Measurements from ENCODE around the gene TIE1. TPM values are rescaled to one million over a fixed set of nuclear protein-coding genes. Genes with fewer than 3 reads are reported as not detected.

The TIE1 gene
- total RNA-seq, 6 donors from 2014 or later, result 23.9 to 170 (median 51.4) TPM

GRCh38 chr1:43304314-43304681, 3.5 kb downstream of the TIE1 start:
- Histone ChIP-seq H3K4me3 (peak overlapping the region in 2 of 4 donors; percentile 39 to 46), H3K27me3 (no peaks in the 10 kb centered on the region), H3K9me3 (no peaks in the 10 kb centered on the region), H3K4me1 (peaks cover 49 to 59% (median 51%) of the 10 kb centered on the region in 4 donors), H3K27ac (peak overlapping the region; percentile 41 to 81 (median 70)), H3K36me3 (peaks cover 0 to 15% (median 2%) of the 10 kb centered on the region in 4 donors)
- ATAC-seq (ENCODE audit: low FRiP score in 2 of 2) (no peak), DNase-seq (no peak)
- 21% methylated on average over 8 of the region's 8 CpGs for WGBS, 2 donors
- no peak for TF ChIP-seq POLR2A (IDR thresholded peaks at IDR 0.05)
- no peak for TF ChIP-seq POLR2AphosphoS5 (IDR thresholded peaks at IDR 0.05)
- no peak for TF ChIP-seq CTCF (IDR thresholded peaks at IDR 0.05)
- no peak for TF ChIP-seq EP300 (IDR thresholded peaks at IDR 0.05)

GRCh38 chr1:43304771-43305300, 4.1 kb downstream of the TIE1 start:
- Histone ChIP-seq H3K4me1 (peaks cover 43 to 64% (median 48%) of the 10 kb centered on the region in 4 donors), H3K4me3 (peak overlapping the region in 2 of 4 donors; percentile 39 to 46), H3K27ac (peak overlapping the region; percentile 41 to 81 (median 70)), H3K36me3 (peaks cover 0 to 17% (median 2%) of the 10 kb centered on the region in 4 donors), H3K9me3 (no peaks in the 10 kb centered on the region), H3K27me3 (no peaks in the 10 kb centered on the region)
- WGBS, 2 donors, result 78 to 89% methylated on average over 23 to 45 of the region's 46 CpGs
- DNase-seq (peak in 1 of 2 donors; percentile 83), ATAC-seq (ENCODE audit: low FRiP score in 2 of 2) (no peak)
- no peak for TF ChIP-seq EP300 (IDR thresholded peaks at IDR 0.05)
- TF ChIP-seq CTCF (IDR thresholded peaks at IDR 0.05), result no peak
- no peak for TF ChIP-seq POLR2AphosphoS5 (IDR thresholded peaks at IDR 0.05)
- no peak for TF ChIP-seq POLR2A (IDR thresholded peaks at IDR 0.05)

- Histone ChIP-seq H3K4me1 (peaks cover 39 to 65% (median 48%) of the 10 kb centered on the region in 4 donors), H3K9me3 (no peaks in the 10 kb centered on the region), H3K27me3 (no peaks in the 10 kb centered on the region), H3K36me3 (peaks cover 0 to 18% (median 2%) of the 10 kb centered on the region in 4 donors), H3K4me3 (peak overlapping the region in 1 of 4 donors; percentile 46), H3K27ac (peak overlapping the region; percentile 44 to 81 (median 70))
- TF ChIP-seq CTCF (IDR thresholded peaks at IDR 0.05) (no peak), EP300 (IDR thresholded peaks at IDR 0.05) (no peak)
- DNase-seq (no peak), ATAC-seq (ENCODE audit: low FRiP score in 2 of 2) (no peak)
- WGBS, 2 donors, result 60 to 76% methylated on average over 1 to 3 of the region's 3 CpGs
Observed at GRCh38 chr1:43305461-43305860, 4.7 kb downstream of the TIE1 start.

- Histone ChIP-seq H3K27ac (peak overlapping the region; percentile 44 to 81 (median 70)), H3K27me3 (no peaks in the 10 kb centered on the region), H3K4me3 (peak overlapping the region in 1 of 4 donors; percentile 46), H3K9me3 (no peaks in the 10 kb centered on the region), H3K4me1 (peaks cover 39 to 65% (median 48%) of the 10 kb centered on the region in 4 donors), H3K36me3 (peaks cover 0 to 23% (median 2%) of the 10 kb centered on the region in 4 donors)
- ATAC-seq (ENCODE audit: low FRiP score in 2 of 2), result no peak
- TF ChIP-seq POLR2A (IDR thresholded peaks at IDR 0.05), result no peak
- TF ChIP-seq POLR2AphosphoS5 (IDR thresholded peaks at IDR 0.05), result no peak
- TF ChIP-seq EP300 (IDR thresholded peaks at IDR 0.05), result no peak
- TF ChIP-seq CTCF (IDR thresholded peaks at IDR 0.05), result no peak
- 57 to 63% methylated on average over 6 of the region's 6 CpGs for WGBS, 2 donors
- DNase-seq, result peak in 1 of 2 donors; percentile 52
Observed at GRCh38 chr1:43305926-43306687, 5.3 kb downstream of the TIE1 start.

All from upper lobe of left lung (tissue), 6 donors.